H4 (cell line): Measurements from ENCODE around the gene C2orf66. TPM values are rescaled to one million over a fixed set of nuclear protein-coding genes. Genes with fewer than 3 reads are reported as not detected.
A peak's percentile ranks its signal among the peaks of the same experiment; 100 is the strongest.

Experiments
- DNase-seq: peaks from one replicate; pipeline ENCODE4 v3.0.0-alpha.2; 2015; ENCODE audit warnings: low spot score
- total RNA-seq: library from RNA; depleted of rRNA; stranded (reverse); fragments of >200 nt; shearing (Covaris generic); gene quantifications from 2 replicates; pipeline ENCODE4 v1.2.3, GENCODE V29; 2014; rRNA removed

The C2orf66 gene
- not detected in 2 replicates for total RNA-seq

GRCh38 chr2:196809260-196809659, at the start of gene C2orf66:
Gene C2orf66 (minus strand): TSS chr2:196809355. CDS start chr2:196809336, 19 bp downstream.
- no peak for DNase-seq

DNA sequence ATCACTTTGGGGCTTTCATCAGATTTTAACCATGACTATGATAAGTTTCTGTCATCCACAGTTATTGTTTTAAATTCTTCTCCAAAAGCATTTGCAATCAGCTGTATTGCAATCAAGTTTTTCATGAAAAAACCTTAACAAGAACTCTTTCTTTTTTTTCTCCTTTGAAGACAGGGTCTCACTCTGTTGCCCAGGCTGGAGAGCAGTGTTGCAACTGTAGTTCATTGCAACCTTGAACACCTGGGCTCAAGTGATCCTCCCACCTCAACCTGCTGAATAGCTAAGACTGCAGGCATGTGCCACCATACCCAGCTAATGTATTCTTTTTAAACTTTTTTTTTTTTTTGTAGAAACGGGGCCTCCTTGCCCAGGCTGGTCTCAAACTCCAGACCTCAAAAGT, 45.5 kb upstream of the C2orf66 start:
- DNase-seq: no peak

GRCh38 chr2:196853301-196854087, 44.3 kb upstream of the C2orf66 start:
- DNase-seq: no peak

GRCh38 chr2:196851088-196851487, 41.9 kb upstream of the C2orf66 start:
- DNase-seq: peak; percentile 5

- peak; percentile 32 for DNase-seq
Measured at GRCh38 chr2:196849895-196850294, 40.7 kb upstream of the C2orf66 start.

GRCh38 chr2:196846295-196846694, 37.1 kb upstream of the C2orf66 start:
- no peak for DNase-seq

GRCh38 chr2:196845371-196845770, 36.2 kb upstream of the C2orf66 start:
- DNase-seq: no peak

GRCh38 chr2:196840171-196840570, 31.0 kb upstream of the C2orf66 start:
- DNase-seq: no peak

DNA sequence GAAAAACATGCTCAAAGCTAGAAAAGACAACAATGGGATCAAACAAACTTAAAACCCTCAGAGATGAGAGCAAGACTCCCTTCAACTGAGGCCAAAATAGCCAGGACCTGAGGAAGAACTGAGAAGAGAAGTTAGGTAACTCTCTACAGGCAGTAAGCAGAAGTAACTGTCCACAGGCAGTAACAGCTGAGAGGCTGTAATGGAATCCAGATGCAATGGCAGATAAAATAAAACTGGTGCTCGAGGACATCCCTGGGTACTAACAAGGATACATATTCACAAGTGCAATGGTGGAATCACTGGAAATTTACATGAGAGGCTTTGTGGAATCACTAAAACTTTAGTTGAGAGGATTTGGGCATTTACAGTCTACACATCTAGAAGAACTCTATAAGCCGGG, 30.4 kb upstream of the C2orf66 start:
- no peak for DNase-seq

DNA sequence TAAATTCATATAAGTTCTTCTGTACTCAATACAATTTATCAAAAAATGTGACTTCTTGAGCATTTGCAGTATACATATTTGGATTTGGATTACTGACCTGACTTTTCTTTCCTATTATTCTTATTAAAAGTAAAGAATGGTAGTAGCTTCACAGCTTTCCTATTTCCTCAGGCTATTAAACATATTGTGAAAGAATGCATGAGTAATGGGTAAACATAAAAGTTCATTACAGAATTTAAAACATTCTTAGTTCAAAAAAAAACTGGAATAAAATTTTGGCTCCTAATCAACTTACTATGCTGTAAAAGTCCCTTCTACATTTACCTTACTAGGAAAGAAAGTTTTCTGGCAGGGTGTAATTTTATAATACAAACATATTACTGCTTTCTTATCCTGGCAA, 27.3 kb upstream of the C2orf66 start:
- DNase-seq: no peak

GRCh38 chr2:196830701-196831100, 21.5 kb upstream of the C2orf66 start:
- no peak for DNase-seq

DNA sequence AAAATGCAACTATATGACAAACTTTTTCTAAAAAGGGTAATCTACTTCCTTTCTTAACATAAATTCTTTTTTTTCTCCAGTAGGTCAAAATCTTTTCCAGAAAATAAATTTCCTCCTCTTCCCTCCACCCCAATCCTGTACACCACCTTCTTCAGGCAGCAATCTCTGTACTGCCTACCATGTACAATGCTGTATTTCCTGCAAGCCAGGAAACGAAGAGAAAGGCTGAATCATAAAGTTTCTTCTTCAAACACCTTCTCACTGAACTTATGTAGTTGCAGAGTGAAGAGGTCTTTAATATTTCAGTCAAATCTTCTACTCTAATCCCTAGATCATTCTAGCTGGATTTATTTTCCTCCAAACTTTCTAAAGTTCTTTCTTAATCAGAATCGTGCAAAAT, 18.2 kb upstream of the C2orf66 start:
- no peak for DNase-seq

DNA sequence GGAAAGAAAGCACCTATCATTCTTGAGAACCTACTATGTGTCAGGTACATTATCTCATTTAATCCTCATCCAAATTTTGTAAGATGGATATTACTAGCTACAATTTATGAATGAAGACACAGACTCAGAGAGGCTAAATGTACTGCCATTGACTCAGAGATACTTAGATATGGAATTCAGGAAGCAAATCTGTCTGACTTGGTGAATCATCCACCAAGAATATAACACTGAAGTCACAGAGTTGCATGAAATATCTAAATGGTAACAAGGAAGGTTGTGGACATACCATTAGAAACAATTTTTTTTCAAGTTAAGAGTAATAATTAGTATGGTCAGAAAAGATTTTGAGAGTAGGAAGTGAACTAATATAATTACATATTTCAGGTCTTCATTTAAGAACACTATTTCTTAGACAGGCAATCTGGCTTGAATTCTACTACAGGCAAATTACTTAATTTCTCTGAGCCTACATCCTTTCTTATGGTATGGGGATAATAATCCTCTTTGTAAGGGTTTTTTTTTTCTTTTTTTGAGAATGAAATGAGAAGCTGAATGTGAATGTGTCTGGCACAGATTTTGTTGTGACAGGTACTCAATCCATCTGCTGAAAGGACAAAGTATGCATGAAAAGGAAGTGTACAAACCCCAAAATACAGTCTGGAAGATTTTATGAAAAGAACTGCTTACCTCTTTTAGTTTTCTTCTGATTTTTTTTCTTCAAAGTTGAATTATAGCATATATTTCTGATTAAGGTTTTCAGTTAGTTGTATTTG, 14.8 kb upstream of the C2orf66 start:
- DNase-seq: no peak

- no peak for DNase-seq
Measured at GRCh38 chr2:196821195-196821594, 12.0 kb upstream of the C2orf66 start.

GRCh38 chr2:196808083-196808665, 981 bp downstream of the C2orf66 start:
- DNase-seq: peak; percentile 11

GRCh38 chr2:196804381-196804780, 4.8 kb downstream of the C2orf66 start:
- no peak for DNase-seq

- no peak for DNase-seq
Measured at GRCh38 chr2:196802401-196802800, 6.8 kb downstream of the C2orf66 start.

GRCh38 chr2:196801674-196802261, 7.4 kb downstream of the C2orf66 start:
- DNase-seq: no peak

- no peak for DNase-seq
Measured at GRCh38 chr2:196798980-196799379, 10.2 kb downstream of the C2orf66 start.

DNA sequence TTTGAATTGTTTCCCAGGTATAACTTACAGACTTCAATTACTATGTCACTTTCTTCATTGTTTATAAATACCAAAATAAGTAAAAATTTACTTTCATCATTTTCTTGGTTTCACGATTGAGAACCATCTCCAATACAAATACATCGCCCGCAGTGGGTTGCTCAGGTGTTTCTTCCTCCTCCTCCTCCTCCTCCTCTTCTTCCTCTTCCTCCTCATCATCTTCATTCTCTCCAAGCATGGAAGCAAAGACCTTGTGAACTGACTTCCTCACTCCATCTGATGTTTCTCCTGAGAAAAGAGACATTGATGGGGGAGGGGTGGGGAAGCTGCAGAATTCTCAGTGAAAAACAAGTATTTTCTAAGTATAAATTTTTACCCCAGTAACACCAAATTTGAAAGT, 16.3 kb downstream of the C2orf66 start:
- no peak for DNase-seq

DNA sequence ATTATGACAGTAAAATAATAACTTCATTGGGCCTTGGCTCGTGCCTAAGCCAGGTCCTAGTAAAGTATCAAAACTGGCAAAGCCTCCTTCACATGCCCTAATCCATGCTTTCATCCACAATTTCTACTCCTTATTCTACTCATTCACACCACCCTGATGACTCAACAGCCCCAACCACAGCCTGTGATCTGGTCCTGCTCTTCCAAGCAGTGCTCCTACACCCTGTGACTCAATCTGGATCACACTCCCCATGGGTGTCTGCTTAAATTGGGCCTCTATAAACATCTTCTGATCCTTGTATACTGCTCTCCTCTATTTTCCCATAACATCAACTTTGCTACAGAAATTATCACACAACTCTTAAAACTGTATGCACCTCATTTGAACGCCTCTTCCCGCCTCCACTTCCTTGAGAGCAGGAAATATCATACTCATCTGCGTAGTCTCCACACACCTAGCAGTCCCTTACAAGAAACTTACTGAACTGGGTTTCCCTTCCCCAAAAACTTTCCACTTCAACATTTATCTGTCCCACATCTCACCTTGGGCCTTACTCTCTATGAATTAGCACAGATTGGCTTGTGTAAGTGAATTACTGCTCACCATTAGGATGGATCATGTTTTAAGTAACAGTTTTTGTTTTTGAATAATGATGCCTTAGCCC, 25.6 kb downstream of the C2orf66 start:
- no peak for DNase-seq

DNA sequence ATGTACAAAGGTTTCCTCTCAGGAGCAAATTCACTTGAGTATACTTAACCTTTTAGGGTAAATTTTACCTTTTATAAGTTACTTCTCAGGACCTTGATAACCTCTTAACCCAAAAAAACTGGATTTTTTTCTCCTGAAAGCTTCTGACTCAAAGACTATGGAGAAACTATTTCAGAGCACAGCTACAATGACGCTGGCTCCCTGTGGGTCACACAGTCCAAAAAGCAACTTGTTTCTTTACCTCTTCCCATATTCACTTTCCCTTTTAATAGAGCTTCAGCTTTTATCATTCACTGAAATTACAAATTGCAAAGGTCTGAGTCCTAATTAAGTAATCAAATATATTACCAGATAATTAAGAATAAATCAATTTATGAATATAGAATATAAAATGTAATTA, 42.1 kb downstream of the C2orf66 start:
- no peak for DNase-seq
